WTC11 (cell line): Measurements from ENCODE around the gene NPAS2. TPM values are rescaled to one million over a fixed set of nuclear protein-coding genes. Genes with fewer than 3 reads are reported as not detected.

Experiments
- ATAC-seq: fragments of 200-7000 bp; cut with Tn5 transposase; 2 replicates; pipeline ENCODE4 v1.10.0; 2021; ENCODE audit warnings: mild to moderate bottlenecking, moderate library complexity
- CTCF ChIA-PET: fragments of 300-600 bp; sonication (Branson Sonifier 250); formaldehyde crosslinking; loops from one replicate; lab custom pipeline; 2021; ENCODE audit warnings: antibody characterized with exemption; lab: Charles Lee
- POLR2A ChIA-PET: fragments of 350-600 bp; sonication (Branson Sonifier 250); formaldehyde crosslinking; loops from one replicate; lab custom pipeline; 2021; ENCODE audit warnings: antibody characterized with exemption; lab: Charles Lee
- DNase-seq: peaks from one replicate; pipeline ENCODE4 v3.0.0; 2021; ENCODE audit warnings: low spot score
- H3K27ac Mint-ChIP-seq: 2 replicates; pipeline ENCODE4 v1.8.0; 2021; ENCODE audit warnings: mixed read lengths
- H3K27me3 Mint-ChIP-seq: 2 replicates; pipeline ENCODE4 v1.8.0; 2021; ENCODE audit warnings: low read depth, mild to moderate bottlenecking, moderate library complexity, mixed read lengths
- H3K36me3 Mint-ChIP-seq: 2 replicates; pipeline ENCODE4 v1.8.0; 2021; ENCODE audit warnings: mixed read lengths
- H3K4me1 Mint-ChIP-seq: 2 replicates; pipeline ENCODE4 v1.8.0; 2022; ENCODE audit warnings: mixed read lengths
- H3K4me3 Mint-ChIP-seq: 2 replicates; pipeline ENCODE4 v1.8.0; 2021; ENCODE audit warnings: mild to moderate bottlenecking, moderate library complexity, mixed read lengths
- H3K9me3 Mint-ChIP-seq: 2 replicates; pipeline ENCODE4 v1.8.0; 2021; ENCODE audit warnings: mixed read lengths
- CREB1 ChIP-seq: sonication (generic); formaldehyde crosslinking; IDR thresholded peaks from 2 replicates; pipeline ENCODE4 v1.8.0; 2023; ENCODE audit warnings: mild to moderate bottlenecking, missing genetic modification reagents
- E2F4 ChIP-seq: sonication (generic); formaldehyde crosslinking; IDR thresholded peaks from 2 replicates; pipeline ENCODE4 v1.8.1; 2022; ENCODE audit warnings: low read depth, mild to moderate bottlenecking, moderate library complexity, missing genetic modification reagents, borderline replicate concordance
- ELF4 ChIP-seq: sonication (generic); formaldehyde crosslinking; IDR thresholded peaks from 2 replicates; pipeline ENCODE4 v1.8.1; 2022; ENCODE audit warnings: low read depth, mild to moderate bottlenecking, moderate library complexity, missing genetic modification reagents
- ESRRA ChIP-seq: sonication (generic); formaldehyde crosslinking; IDR thresholded peaks from 2 replicates; pipeline ENCODE4 v1.8.1; 2022; ENCODE audit warnings: mild to moderate bottlenecking, missing genetic modification reagents, borderline replicate concordance
- FOXJ3 ChIP-seq: sonication (generic); formaldehyde crosslinking; IDR thresholded peaks from 2 replicates; pipeline ENCODE4 v1.9.0; 2021; ENCODE audit warnings: missing genetic modification reagents, mild to moderate bottlenecking, borderline replicate concordance
- FOXK1 ChIP-seq: sonication (generic); formaldehyde crosslinking; IDR thresholded peaks from 2 replicates; pipeline ENCODE4 v1.8.0; 2022; ENCODE audit warnings: mild to moderate bottlenecking, moderate library complexity, missing genetic modification reagents
- GABPB1 ChIP-seq: sonication (generic); formaldehyde crosslinking; IDR thresholded peaks from 2 replicates; pipeline ENCODE4 v1.8.1; 2023; ENCODE audit warnings: mild to moderate bottlenecking, missing genetic modification reagents
- NFYB ChIP-seq: sonication (generic); formaldehyde crosslinking; conservative IDR thresholded peaks from 2 replicates; pipeline ENCODE4 v1.8.0; 2022; ENCODE audit warnings: low read depth, missing genetic modification reagents
- PRDM15 ChIP-seq: sonication (generic); formaldehyde crosslinking; IDR thresholded peaks from 2 replicates; pipeline ENCODE4 v1.8.0; 2022; ENCODE audit warnings: missing genetic modification reagents
- PRRX2 ChIP-seq: fragments of 250-450 bp; sonication (Bioruptor Pico); IDR thresholded peaks from 2 replicates; pipeline ENCODE4 v1.8.0; 2021; ENCODE audit warnings: mild to moderate bottlenecking
- TEAD4 ChIP-seq: sonication (generic); formaldehyde crosslinking; IDR thresholded peaks from 2 replicates; pipeline ENCODE4 v1.8.0; 2022; ENCODE audit warnings: mild to moderate bottlenecking, missing genetic modification reagents
- ZBTB21 ChIP-seq: sonication (generic); formaldehyde crosslinking; IDR thresholded peaks from 2 replicates; pipeline ENCODE4 v1.8.1; 2023; ENCODE audit warnings: mild to moderate bottlenecking, missing genetic modification reagents, borderline replicate concordance
- ZNF121 ChIP-seq: sonication (generic); formaldehyde crosslinking; IDR thresholded peaks from 2 replicates; pipeline ENCODE4 v1.8.0; 2023; ENCODE audit warnings: missing genetic modification reagents
- ZNF219 ChIP-seq: sonication (generic); formaldehyde crosslinking; IDR thresholded peaks from 2 replicates; pipeline ENCODE4 v1.8.0; 2023; ENCODE audit warnings: missing genetic modification reagents, mild to moderate bottlenecking, borderline replicate concordance
- ZNF232 ChIP-seq: sonication (generic); formaldehyde crosslinking; IDR thresholded peaks from 2 replicates; pipeline ENCODE4 v1.8.0; 2022; ENCODE audit warnings: mild to moderate bottlenecking, missing genetic modification reagents
- ZNF281 ChIP-seq: sonication (generic); formaldehyde crosslinking; IDR thresholded peaks from 2 replicates; pipeline ENCODE4 v1.8.0; 2023; ENCODE audit warnings: mild to moderate bottlenecking, missing genetic modification reagents
- ZNF317 ChIP-seq: sonication (generic); formaldehyde crosslinking; IDR thresholded peaks from 2 replicates; pipeline ENCODE4 v1.8.1; 2023; ENCODE audit warnings: low read depth, mild to moderate bottlenecking, moderate library complexity, missing genetic modification reagents, borderline replicate concordance
- ZNF423 ChIP-seq: fragments of 250-450 bp; sonication (Bioruptor Pico); IDR thresholded peaks from 2 replicates; pipeline ENCODE4 v2.1.2; 2022; ENCODE audit warnings: mild to moderate bottlenecking, moderate library complexity
- ZNF532 ChIP-seq: fragments of 250-450 bp; sonication (Bioruptor Pico); IDR thresholded peaks from 2 replicates; pipeline ENCODE4 v1.9.0; 2021; ENCODE audit warnings: mild to moderate bottlenecking, borderline replicate concordance
- ZNF671 ChIP-seq: fragments of 250-450 bp; sonication (Bioruptor Pico); IDR thresholded peaks from 2 replicates; pipeline ENCODE4 v1.8.0; 2021; ENCODE audit warnings: mild to moderate bottlenecking
- total RNA-seq: library from RNA; stranded (reverse); gene quantifications from 3 replicates; pipeline ENCODE4 v1.2.3, GENCODE V29; 2021
- TF ChIP-seq, protein P1 (sequence below): sonication (generic); formaldehyde crosslinking; IDR thresholded peaks from 2 replicates; pipeline ENCODE4 v1.8.0; 2022; ENCODE audit warnings: mild to moderate bottlenecking, missing genetic modification reagents
- TF ChIP-seq, protein P2 (sequence below): sonication (generic); formaldehyde crosslinking; IDR thresholded peaks from 2 replicates; pipeline ENCODE4 v1.8.1; 2022; ENCODE audit warnings: missing genetic modification reagents, borderline replicate concordance

Gene NPAS2
- total RNA-seq, 1 experiment from 2014 or later, result 2.6 TPM

- no peak for TF ChIP-seq PRDM15 (CRISPR knock-in tag)
- no peak for TF ChIP-seq NFYB (CRISPR knock-in tag)
- TF ChIP-seq ZNF423 (CRISPR knock-in tag), result no peak
- TF ChIP-seq ZNF671 (CRISPR knock-in tag), result no peak
Measured at GRCh38 chr2:100782380-100782878, 37.5 kb upstream of the NPAS2 start (continued).

GRCh38 chr2:100783987-100784386 lies 36.0 kb upstream of the NPAS2 start:
- H3K27ac Mint-ChIP-seq, result no peak overlapping the region
- DNase-seq (no peak), ATAC-seq (no peak)
- TF ChIP-seq, protein P1, sequence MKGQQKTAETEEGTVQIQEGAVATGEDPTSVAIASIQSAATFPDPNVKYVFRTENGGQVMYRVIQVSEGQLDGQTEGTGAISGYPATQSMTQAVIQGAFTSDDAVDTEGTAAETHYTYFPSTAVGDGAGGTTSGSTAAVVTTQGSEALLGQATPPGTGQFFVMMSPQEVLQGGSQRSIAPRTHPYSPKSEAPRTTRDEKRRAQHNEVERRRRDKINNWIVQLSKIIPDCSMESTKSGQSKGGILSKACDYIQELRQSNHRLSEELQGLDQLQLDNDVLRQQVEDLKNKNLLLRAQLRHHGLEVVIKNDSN (CRISPR knock-in tag), result no peak
- TF ChIP-seq, protein P2, sequence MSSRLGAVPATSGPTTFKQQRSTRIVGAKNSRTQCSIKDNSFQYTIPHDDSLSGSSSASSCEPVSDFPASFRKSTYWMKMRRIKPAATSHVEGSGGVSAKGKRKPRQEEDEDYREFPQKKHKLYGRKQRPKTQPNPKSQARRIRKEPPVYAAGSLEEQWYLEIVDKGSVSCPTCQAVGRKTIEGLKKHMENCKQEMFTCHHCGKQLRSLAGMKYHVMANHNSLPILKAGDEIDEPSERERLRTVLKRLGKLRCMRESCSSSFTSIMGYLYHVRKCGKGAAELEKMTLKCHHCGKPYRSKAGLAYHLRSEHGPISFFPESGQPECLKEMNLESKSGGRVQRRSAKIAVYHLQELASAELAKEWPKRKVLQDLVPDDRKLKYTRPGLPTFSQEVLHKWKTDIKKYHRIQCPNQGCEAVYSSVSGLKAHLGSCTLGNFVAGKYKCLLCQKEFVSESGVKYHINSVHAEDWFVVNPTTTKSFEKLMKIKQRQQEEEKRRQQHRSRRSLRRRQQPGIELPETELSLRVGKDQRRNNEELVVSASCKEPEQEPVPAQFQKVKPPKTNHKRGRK (CRISPR knock-in tag), result no peak
- TF ChIP-seq FOXK1 (CRISPR knock-in tag) (no peak), E2F4 (no peak), ZNF281 (CRISPR knock-in tag) (no peak), FOXJ3 (CRISPR knock-in tag) (no peak), CREB1 (CRISPR knock-in tag) (no peak), ZBTB21 (CRISPR knock-in tag) (no peak), ZNF232 (CRISPR knock-in tag) (no peak), ZNF121 (CRISPR knock-in tag) (no peak), ELF4 (CRISPR knock-in tag) (no peak), ZNF317 (CRISPR knock-in tag) (no peak), PRRX2 (no peak), ZNF532 (CRISPR knock-in tag) (no peak), TEAD4 (no peak), ZNF219 (CRISPR knock-in tag) (no peak), GABPB1 (CRISPR knock-in tag) (no peak), ESRRA (CRISPR knock-in tag) (no peak)
- no peak overlapping the region for H3K4me3 Mint-ChIP-seq
- H3K27me3 Mint-ChIP-seq, result no peaks in the 10 kb centered on the region; the same call in 1 of the 2 replicates
- peaks cover 11% of the 10 kb centered on the region for H3K9me3 Mint-ChIP-seq
- no peaks in the 10 kb centered on the region for H3K36me3 Mint-ChIP-seq
- H3K4me1 Mint-ChIP-seq, result peaks cover 14% of the 10 kb centered on the region
- CTCF ChIA-PET, result no interaction called here
- POLR2A ChIA-PET, result interaction anchor here (0.7 kb wide), 1 partner anchor 9 kb away, joined by 3 read pairs; no protein-coding TSS in a partner anchor
